Cortex of kidney (tissue), 1 donor: ENCODE measurements around the gene VAMP5.
"Not testable (repeated sequence)": the region's sequence is repeated elsewhere in the genome, so short reads cannot be mapped to it uniquely, and the experiment has no call there.

Source experiments
- DNase-seq: peaks from one replicate; lab custom pipeline; 2025; lab: John Stamatoyannopoulos, UW

The VAMP5 gene

GRCh38 chr2:85584354-85584856 lies at the start of gene VAMP5:
Gene VAMP5 (plus strand): TSS chr2:85584431. CDS start chr2:85584491, 60 bp downstream.
- no peak for DNase-seq

DNA sequence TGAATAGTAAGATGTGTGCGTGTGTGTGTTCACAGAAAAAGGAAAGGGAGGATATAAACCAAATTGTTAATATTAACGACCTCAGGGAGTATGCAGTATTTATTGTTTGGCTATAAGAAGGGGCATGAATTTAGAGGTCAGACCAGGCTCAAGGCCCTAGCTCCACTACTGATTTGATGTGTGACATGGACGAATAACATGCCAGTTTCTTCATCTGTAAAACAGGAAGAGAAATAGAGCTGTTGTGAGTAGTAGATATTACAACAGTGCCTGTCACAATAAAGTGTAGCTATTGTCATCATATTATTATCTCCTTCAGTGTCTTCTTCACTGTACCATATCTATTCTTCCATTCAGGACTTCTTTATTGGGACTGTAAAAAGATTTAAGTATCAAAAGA lies 49.4 kb upstream of the VAMP5 start:
- no peak for DNase-seq

- DNase-seq: no peak
These were observed 47.8 kb upstream of the VAMP5 start for GRCh38 chr2:85536479-85536878.

- DNase-seq: no peak
These were observed 46.4 kb upstream of the VAMP5 start for GRCh38 chr2:85537600-85538506.

- DNase-seq: peak; percentile 91
These were observed 45.5 kb upstream of the VAMP5 start, which contains the start of gene MAT2A for GRCh38 chr2:85538507-85539360. Gene MAT2A (plus strand): TSS chr2:85539168. CDS start chr2:85539288, 120 bp downstream.

- DNase-seq: no peak
These were observed 44.7 kb upstream of the VAMP5 start for GRCh38 chr2:85539361-85540132.

DNA sequence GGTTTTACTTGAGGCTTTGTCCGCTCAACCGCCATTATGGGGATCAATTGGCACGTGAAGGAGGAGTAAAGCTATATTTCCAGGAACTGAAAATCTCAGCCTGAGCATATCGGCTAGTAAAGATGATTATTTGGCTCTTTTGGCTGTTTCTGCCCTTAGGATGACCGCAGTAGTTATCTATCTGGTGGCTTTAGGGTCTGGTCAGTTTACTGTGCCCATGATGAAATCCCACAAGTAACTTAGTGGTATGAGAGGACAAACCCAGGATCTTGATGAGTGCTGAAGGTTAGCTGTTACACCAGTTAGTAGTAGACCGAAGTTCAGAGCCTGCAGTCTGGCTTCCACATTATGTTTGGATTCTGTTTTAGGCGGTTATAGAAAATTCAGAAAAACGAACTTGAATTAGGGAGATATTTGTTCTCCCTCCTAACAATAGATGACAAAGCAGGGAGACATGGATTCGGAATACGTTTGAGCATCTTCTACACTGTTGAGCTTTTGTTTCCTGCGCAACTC lies 44.0 kb upstream of the VAMP5 start:
- no peak for DNase-seq

DNA sequence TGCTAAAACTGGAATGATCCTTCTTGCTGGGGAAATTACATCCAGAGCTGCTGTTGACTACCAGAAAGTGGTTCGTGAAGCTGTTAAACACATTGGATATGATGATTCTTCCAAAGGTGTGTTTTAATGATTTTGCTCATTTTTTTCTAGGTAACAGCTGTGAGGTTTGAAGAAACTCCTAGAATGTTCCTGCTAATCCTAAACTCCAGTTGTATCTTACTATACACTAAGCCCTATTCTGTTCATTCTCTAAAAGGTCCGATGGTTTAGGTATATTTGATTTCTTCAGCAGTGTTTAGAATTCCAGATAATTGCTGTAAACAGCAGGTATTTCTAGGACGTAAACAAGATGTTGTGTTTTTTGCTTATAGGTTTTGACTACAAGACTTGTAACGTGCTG lies 43.0 kb upstream of the VAMP5 start:
- no peak for DNase-seq

GRCh38 chr2:85541753-85542457 lies 42.3 kb upstream of the VAMP5 start:
- no peak for DNase-seq

GRCh38 chr2:85542777-85543176 lies 41.5 kb upstream of the VAMP5 start:
- no peak for DNase-seq

DNA sequence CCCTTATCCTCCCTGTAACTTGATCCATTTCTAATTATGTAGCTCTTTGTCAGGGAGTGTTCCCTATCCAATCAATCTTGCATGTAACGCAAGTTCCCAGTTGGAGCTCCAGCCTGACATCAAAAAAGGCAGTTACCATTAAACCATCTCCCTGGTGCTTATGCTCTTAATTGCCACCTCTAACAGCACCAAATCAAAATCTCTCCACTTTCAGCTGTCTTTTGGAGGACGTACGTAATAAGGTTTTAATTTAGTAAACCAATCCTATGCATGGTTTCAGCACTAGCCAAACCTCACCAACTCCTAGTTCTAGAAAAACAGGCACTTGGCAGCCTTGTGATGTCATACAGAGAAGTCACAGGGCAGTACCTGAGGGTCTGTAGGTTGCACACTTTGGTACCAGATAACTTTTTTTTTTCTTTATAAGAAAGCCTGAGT lies 40.0 kb upstream of the VAMP5 start:
- not testable (repeated sequence) for DNase-seq

GRCh38 chr2:85544915-85545779 lies 39.1 kb upstream of the VAMP5 start:
- DNase-seq: not testable (repeated sequence)

GRCh38 chr2:85545780-85546240 lies 38.4 kb upstream of the VAMP5 start:
- DNase-seq: no peak

GRCh38 chr2:85547089-85547858 lies 37.0 kb upstream of the VAMP5 start:
- no peak for DNase-seq

GRCh38 chr2:85547859-85548607 lies 36.2 kb upstream of the VAMP5 start:
- no peak for DNase-seq

GRCh38 chr2:85548608-85548900 lies 35.7 kb upstream of the VAMP5 start:
- no peak for DNase-seq

DNA sequence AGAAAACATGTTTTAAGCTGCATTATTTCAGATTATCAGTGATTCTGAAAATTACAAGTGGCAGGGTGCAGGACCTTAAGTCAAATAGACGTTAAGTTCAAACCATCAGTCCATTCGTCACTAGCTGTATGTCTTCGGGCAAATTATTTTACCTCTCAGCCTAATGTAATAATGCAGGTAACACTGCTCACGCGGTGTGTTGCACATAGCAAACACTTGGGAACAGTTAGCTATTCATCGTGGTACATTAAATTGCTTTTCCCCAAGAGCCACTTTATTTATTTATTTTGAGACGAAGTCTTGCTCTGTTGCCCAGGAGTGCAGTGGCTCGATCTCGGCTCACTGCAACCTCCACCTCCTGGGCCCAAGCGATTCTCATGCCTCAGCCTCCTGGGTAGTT lies 35.1 kb upstream of the VAMP5 start:
- DNase-seq: no peak

DNA sequence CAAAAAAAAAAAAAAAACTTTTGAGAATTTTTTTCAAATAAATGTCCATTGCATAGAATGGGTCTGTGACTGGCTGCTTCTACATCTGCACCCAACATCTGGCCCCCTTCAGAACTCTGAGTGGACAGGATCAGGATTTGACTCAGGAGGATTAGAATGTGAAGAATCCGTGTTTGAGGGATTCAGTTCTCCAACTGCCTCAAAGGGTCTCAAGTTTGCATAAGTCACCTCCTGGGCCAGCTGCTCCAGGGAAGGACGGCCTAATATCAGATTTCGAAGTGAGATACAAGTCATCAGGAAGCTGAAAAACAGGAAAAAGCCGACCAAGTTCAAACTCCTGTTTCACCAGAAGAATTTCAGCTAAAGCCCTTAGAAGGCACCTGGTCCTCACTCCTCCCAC lies 34.4 kb upstream of the VAMP5 start:
- DNase-seq: no peak
